ENCODE measurements around the gene LDAH.
A peak's percentile ranks its signal among the peaks of the same experiment; 100 is the strongest.

The LDAH gene

DNA sequence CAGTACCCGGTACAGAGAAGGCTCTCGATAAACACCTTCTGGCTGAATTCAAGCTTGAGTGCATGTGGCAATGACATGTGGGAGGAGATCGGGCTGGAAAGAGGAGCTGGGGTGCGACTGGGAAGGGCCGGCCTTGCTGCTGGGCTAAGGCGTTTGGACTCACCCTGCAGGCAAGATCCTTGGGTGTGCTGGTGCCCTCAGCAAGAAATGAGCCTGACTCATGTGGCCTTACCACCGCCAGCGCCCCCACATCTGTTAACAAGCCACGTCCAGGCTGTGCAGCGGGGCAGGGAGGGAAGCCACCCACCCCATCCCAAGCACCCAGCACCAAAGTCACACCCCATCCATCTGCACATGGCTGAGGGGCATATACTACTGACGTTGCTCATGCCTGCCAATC, 173.3 kb downstream of the LDAH start:
- no peak for DNase-seq

DNA sequence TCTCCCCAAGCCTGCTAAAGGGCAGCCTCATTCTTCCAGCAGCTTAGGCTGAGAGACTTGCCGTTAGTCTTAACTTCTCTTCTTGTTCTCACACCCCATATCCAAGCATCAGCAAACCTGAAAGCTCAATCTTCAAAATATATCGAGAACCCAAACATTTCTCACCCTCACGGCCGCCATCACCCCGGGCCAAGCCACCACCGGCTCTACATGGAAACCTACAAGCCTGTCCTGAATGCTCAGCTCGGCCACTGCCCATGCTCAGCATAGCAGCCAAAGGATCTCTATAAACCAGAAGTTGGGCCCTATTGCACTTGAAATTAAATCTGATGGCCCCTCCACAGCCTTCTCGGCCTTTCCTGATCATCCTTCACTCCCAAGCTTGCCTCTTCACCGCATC, 174.1 kb downstream of the LDAH start:
- no peak for DNase-seq

DNA sequence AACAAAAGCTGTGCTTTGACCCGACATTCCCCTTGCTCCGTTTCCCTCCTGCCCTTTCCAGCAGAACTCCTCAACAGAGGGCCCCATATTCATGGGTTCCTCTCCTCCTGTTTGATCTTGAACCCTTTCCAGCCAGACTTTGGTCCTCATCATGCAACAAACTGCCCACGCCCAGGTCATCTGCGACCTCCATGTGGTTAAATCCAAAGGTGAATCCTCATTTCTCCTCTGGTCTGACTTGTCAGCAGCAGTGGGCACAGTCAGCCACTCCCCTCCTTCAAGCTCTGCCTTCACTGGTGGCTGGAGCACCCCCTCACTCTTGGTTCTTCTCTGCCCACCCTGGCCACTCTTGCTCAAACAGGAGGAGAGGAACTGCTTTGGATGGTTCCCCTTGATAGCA, 174.7 kb downstream of the LDAH start:
- DNase-seq, result no peak

DNA sequence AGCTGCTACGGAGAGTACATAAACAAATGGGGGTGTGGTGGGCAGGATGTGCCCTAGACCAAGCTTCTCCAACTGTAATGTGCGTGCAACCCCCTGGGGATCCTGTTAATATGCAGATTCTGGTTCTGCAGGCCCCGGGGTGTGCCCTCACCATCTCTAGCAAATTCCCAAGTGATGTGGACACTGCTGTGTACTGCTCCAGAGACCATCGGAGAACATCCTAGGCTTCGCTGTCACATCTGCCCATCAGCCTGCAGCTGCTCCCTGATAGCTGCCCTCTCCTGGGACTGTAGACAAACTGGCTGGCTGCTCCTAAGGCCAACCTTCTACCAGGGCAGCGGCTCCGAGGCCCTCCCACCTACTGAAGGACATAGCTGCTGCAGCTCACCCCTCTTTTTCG, 175.2 kb downstream of the LDAH start:
- no peak for DNase-seq

DNA sequence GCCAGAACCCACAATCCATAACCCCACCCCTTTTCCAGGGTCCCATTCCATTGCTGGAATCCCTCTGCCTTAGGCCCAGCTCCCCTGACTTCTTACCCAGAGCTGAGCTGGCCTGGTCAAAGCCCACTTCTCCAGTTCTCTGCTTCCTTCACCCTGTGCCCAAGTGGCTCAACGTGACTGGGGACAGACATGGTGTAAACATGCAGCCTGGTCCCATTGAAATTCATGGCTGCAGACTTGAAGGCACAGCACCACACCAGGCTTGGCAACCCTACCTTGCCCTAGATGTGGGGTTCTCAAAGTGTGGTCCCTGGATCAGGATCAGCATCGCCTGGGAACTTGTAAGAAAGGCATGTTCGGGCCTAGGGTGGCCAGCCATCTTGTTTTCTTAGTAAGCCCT, 175.7 kb downstream of the LDAH start:
- no peak for DNase-seq

DNA sequence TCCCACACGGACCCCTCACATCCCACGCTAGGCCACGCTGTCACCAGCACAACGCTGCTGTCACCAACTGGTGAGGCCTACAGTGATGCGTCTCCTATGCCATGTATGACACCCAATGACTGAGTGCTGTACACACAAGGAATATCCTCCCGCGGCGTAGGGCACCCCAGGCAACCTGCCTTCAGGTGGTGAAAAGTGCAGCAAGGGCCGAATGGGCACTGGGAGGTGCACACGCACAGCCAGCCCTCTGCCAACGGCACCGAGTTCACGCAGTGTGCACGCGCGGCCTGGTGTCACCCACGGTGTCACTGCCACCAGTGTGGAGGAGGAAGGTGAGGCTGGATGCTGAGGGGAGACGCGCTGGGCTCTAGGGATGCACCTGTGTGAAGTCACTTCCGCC, 176.5 kb downstream of the LDAH start:
- no peak for DNase-seq

DNA sequence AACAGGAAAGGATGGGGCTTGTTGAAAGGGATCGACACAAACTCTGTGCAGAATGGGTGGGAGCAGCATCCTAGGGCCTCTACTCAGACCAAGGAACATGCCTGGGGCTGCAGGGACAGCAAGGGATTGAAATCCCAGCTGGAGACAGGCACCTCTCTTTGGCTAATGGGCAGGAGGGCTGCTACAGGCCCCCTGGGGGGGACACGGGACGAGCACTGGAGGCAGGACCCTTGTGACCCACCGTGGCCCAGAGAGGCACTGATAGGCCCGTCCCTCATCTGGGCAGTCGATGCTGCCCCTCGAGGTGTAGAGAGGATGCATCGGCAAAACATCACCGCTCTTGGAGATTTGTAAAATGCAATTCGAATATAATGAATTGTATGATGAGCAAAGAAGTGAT, 177.1 kb downstream of the LDAH start:
- DNase-seq, result no peak

DNA sequence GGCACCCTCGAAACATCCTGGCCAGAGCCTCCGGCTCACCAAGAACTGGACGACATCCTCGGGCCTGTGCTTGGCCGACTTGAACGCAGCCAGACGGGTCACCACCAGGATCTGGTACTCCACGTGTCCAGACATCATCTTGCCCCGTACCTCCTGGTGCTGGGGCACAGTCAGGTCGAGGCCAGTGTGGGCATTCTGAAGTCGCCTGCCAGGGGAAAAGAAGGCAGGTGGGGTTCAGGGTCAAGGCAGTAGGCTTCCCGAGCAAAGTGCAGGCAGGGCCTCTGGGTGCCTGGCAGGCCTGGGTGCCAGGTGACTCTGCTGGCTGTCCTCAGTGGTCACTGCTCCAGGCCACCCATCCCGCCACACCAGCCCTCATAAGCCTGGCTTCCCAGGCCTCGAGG, 177.6 kb downstream of the LDAH start:
- DNase-seq, result no peak

DNA sequence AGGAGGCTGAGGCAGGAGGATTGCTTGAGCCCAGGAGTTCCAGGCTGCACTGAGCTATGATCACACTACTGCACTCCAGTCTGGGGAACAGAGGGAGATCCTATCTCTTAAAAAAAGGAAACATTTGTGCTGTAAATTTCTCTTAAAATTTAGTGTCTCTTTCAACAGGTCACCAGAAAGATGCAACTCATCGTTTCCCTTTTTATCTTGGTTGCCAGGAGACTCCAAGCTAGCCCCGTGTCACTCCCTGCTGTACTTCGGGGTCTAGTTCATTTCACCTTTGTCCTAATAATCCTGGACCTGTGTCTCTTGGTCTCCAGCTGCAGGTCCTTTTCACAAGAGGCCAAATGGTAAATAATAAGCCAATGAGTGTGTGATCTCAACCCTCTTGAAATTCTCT, 179.1 kb downstream of the LDAH start:
- no peak for DNase-seq

DNA sequence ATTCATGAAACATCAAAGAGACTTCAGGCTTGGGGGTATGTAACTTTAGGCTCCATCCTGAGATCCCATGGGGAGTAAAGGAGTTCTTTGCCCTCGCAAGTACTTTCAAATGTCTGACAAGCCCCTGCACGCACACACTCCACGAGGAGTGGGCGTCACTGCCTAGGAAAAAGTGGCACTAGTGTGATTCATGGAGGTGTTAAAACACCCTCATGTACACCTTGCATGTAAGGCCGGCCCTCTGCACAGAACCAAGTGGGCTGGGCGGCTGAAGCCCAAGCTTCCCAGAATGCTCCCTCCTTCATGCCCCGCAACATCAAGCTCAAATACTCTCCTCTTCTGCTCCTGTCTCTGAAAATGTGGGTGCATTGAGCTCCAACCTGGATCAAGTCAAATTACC, 179.8 kb downstream of the LDAH start:
- DNase-seq, result no peak

DNA sequence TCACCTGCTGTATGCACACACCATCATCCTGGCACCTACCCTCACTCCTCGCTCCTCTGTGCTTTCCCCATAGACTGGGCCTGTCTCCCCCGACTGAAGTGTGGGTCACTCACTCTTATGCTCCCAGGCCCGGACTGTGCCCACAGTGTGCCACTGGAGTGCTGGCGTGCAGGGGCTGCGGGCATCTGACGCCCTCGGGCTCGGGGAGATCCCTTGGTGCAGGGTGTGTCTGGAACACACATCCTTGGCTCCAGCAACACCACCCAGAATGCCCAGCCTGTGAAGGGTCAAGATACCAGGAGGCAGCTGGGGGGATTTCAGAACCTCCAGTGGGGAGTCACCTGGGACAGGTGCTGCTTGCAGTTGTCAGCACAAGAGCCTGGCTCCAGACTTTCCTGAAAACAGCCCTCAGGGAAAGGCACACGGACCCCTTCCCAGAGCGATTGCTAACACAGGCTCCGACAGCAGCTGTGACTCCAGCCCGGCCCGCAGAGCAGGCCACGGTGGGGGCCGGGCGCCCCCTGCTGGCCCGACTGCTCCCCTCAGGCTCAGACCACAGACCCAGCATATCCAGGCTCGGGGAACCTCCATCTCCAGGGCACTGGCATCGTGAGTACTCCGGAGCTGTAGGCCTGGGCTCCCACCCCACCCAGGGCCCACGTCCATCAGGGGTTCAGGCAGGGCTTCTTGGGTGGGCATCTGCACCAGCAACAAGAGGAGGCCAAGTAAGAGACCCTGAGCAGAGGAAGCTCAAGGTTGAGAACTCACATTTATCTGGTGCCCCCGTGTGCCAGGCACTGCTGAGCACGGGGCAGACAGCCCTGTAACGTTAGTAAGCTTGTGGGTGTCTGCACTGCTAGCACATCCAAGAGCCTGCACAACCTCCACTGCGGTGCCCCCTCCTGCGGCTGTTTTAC, 180.6 kb downstream of the LDAH start:
- DNase-seq, result peak; percentile 50 to 60 (median 56)

DNA sequence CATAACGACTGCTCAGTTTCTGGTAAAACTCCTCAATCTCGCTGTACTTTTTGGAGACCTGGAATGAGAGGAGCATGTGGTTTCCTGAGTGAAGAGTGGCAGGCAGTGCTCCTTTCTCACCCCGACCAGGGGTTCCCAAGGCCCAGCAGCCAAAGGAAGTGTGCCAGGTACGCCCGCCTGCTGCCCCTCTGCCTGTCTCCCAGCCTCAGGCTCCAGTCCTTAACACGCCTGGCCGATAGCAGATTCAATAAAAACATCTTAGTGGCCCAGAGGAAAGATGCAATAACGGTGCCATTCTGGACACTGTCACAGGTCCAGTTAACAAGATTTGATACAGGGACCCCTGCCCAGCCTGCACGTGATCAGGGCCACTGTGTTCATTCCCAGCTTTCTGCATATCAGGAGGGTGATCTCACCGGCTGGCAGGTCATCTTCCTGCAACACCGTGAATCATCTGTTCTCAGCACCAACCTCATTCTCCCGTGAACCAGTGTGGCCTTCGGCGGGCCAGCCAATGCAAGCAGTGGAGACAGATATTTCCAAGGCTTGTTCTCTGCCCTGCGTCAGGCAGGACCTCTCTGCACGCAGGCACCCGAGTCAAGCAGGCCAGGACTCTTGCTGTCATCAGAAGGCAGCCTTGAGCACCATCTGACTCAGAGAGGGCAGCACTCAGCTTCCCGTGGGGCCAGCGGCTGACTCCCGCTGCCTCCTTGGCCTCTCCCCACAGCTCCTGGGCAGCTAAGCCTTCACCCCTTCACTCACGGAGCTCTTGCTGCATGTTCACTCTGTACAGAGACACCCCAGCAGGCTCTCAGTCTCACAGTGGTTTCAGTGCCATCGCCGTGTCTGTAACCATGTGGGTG, 181.5 kb downstream of the LDAH start:
- DNase-seq, result no peak

DNA sequence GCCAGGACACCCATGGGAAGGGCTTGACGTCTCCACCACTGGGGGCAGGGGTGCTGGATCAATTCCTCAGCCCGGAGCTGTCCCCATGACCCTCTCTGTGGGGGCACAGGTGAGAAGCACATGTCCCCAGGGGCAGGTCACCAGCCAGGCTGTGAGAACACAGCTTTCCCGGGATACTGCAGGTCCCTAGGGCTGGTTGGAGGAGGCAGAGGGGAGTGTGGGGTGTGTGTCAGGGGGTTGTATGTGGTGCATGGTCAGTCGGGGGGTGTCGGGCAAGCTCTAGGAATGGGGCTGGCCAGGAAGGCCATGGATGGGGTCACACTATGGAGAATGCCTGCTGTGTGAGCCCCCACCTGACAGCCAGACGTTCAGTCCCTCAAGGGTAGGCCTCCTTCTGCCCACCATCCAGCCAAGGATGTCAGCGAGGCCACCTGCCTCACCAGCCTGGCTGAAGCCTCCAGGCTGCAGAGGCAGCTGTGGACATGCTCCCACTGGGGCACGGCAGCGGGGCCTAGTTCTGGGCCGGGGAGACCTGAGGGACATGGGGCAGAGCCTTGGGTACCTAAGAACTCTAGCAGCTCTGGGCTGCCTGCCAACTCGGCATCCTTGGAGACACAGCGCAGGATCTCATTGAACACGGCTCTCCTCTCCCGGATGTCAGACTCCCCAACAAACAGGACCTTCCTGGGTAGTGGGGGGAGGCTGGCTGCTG, 182.3 kb downstream of the LDAH start:
- no peak for DNase-seq

DNA sequence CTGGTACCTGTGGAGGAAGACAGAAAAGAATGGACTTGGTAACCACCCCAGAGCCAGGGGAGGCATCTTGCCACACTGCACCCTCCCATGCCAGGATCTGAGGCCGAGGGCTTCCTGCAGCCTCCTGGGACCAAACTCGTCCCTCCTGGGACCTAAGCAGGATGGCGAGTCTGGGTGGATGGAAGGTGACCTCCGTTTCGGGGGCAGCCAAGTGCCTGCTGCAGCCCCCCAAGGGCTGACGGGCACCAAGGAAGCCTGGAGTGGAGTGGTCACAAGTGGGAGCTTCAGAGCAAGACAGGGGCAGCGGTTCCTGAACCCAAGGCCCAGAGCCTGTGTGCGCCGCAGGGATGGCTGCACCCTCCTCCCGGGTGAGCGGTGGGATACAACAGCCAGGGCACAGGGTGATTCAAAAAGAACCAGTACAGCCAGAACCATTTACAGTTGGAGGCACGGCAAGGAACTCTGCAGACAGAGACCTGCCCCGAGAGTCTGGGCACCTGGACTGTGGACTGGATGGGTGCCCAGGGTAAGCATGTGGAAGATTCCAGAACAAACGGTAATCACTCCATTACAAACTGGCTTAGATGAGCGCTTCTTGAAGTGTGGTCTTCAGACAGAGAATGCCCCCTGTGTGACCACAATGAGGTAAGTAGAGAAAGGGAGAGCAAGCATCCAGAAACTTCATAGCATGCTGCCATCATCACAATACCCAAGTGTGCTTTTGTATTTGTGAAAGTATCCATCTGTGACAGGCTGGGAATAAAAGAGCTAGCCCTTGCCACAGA, 184.1 kb downstream of the LDAH start:
- DNase-seq, result no peak

DNA sequence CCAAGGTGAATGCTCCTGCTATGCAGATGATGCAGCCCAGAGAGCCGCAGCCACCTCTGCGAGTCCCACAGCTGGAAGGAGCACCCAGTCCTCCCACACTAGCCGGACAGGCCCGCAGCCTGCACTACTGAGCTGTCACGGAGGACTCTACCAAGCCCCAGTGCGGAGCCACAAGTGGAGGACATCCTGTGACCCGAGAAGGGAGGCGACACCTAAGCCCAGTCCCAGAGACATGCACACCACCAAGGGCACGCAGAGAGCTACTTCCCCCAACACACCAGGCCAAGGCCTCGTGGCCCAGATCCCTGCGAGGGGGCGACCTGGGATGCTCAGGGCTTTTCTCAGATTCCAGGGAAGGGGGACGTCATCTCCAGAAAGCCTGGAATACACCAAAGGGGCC, 184.9 kb downstream of the LDAH start:
- DNase-seq, result no peak

DNA sequence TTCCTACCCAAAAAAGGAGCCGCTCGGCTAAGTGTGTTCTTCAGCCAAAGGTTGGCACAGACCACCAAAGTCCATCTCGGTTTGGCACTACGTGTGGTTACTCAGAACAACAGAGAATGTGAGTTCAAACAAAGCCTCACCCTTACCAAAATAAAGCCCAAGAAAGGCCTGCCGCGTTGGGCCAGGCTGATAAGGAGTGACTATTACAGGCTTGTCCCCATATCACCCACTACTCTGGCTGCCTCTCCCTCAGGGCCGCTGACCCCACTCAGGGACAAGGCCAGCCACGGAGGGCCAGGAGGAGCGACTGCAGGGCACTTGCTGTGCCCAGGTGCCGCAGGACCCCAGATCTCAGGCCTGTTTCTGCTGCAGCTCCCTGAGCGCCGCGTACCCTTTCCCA, 185.8 kb downstream of the LDAH start:
- no peak for DNase-seq

DNA sequence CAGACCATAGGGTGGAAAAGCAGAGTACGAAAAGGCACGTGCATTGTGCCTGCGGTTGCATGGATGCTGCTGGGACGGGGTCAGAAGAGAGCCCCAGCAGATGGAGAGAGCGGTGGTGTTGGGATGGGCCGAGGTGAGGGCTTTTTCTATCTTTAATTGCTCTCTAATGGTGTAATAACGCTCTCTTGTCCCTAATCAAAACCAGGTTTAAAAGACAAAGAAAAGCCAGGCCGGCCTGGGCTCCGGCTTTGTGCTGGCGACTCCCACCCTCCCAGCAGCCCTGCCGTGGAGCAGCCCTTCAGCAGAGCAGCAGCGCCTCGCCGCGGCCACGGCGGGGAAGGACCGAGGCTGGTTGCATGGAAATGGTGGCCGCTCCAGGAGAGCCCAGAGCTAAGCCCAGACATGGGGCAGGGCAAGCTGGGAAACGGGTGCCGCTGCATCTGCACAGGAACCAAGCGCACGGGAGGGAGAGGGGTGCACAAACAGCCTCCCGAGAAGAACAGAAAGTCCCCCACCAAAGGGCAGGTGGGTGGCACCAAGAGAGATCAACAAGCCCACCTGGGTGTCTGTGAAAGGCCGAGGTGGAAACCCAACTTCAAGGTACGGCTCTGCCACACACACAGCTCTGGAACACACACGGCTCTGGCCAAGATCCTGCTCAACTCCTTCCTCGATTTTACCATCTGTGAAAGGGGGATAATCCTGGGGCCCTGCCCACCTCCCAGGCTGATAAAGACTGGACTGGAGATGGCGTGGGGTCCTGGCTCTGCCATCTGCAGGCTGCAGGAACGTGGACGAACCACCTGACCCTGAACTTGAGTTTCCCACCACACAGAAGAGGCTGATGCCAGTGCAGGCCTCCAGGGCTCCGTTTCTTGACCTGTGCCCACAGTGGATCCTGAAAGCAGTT, 187.0 kb downstream of the LDAH start:
- peak in 2 of 4 experiments; percentile 15 for DNase-seq

DNA sequence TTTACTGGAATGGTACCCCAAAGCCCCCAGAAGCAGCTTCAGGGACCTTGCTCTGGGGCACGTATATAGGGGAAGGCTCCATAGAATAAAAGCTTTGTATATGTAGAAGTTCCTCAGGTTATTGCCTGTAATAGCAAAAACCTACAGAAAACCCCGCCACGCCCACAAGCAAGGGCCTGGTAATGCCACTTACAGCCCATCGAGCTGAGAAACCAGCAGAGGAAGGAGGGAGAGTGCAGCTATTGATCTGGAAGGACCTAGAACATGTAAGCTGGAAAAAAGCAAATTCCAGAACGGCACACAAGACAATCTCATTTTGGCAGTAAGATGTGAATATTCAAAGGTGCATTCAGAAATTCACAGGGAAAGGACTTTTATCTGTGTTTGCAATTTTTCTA, 187.8 kb downstream of the LDAH start:
- no peak for DNase-seq

DNA sequence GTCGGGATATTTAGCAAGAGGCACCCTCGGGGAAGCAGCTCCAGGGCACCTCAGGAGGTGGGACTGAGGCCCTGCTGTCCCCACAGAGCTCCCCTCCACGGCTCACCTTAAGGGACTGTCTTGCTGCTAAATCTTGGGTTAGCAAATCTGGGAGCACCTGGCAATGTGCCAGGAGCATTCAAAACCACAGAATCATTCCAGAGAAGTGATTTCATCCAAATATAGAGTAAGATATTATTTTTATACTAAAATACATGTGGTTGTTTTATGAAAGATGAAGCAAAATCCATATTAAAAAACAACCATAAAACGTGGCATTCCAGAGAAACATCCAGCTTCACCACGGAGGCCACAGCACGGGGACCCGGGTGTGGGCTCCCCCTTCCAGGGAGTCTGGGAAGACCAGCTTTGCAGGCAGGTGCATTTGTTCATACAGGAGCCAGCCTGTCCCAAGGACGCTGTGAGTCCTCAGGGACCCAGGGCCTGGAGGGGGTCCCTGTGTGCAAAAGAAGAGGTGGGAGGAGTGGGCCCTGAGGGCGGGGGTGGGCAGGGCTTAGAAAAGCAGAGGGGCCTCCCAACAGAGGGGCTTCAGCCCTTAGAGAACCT, 188.3 kb downstream of the LDAH start:
- no peak for DNase-seq

Measured in activated CD4-positive, CD25-positive, alpha-beta regulatory T cell (primary cell).